ENCODE data around the gene TNRC6C.

GRCh38 chr17:78104540-78104941 is 146.0 kb downstream of the TNRC6C start:
- no peak for TF ChIP-seq TARDBP (IDR thresholded peaks at IDR 0.05)
- TF ChIP-seq CBFA2T2 (conservative IDR thresholded peaks at IDR 0.05), result no peak
- TF ChIP-seq ZBTB2 (IDR thresholded peaks at IDR 0.05), result no peak
- no peak for TF ChIP-seq HDAC6 (IDR thresholded peaks at IDR 0.05; ENCODE audit: low read depth, low read length)
- TF ChIP-seq GATA2 (CRISPR knock-in tag; IDR thresholded peaks at IDR 0.05), result no peak
- no peak for TF ChIP-seq TOE1 (IDR thresholded peaks at IDR 0.05; ENCODE audit: borderline replicate concordance)
- TF ChIP-seq TOE1 (CRISPR knock-in tag; IDR thresholded peaks at IDR 0.05; ENCODE audit: borderline replicate concordance, low read depth), result no peak
- TF ChIP-seq AFF1 (IDR thresholded peaks at IDR 0.05; ENCODE audit: low read depth in 1 of 2, partially characterized antibody in 2 of 2), result no peak
- no peak for TF ChIP-seq FOXP1 (CRISPR knock-in tag; IDR thresholded peaks at IDR 0.05)
- no peak for TF ChIP-seq CTCF (IDR thresholded peaks at IDR 0.05 in 2 of 3, conservative IDR thresholded peaks at IDR 0.05 in 1 of 3; ENCODE audit: insufficient read depth in 2 of 3, low read depth in 1 of 3, low read length in 3 of 3)
- TF ChIP-seq ZNF184 (CRISPR knock-in tag; IDR thresholded peaks at IDR 0.05), result no peak
- no peak for TF ChIP-seq ZHX1 (conservative IDR thresholded peaks at IDR 0.05; ENCODE audit: low read length)
- TF ChIP-seq ATF7 (IDR thresholded peaks at IDR 0.05), result no peak
- TF ChIP-seq JUND (IDR thresholded peaks at IDR 0.05; ENCODE audit: borderline replicate concordance, low read depth, low read length), result no peak
- no peak for TF ChIP-seq JUND (tag; IDR thresholded peaks at IDR 0.05; ENCODE audit: borderline replicate concordance, low read depth, low read length)
- no peak for TF ChIP-seq EZH2 (IDR thresholded peaks at IDR 0.05; ENCODE audit: borderline replicate concordance, low read depth, low read length)
